Neuronal stem cell (in vitro differentiated cells): Measurements from ENCODE around the gene LIM2.

Experiments used
- DNase-seq: peaks from one replicate; pipeline ENCODE4 v3.0.0-alpha.2; 2013; ENCODE audit warnings: low spot score
- H2AFZ ChIP-seq: one replicate; pipeline ENCODE4 v1.6.1; 2013; ENCODE audit warnings: mild to moderate bottlenecking, low read length, inconsistent platforms
- H2AK5ac ChIP-seq: 2 replicates; pipeline ENCODE4 v1.6.1; 2013; ENCODE audit warnings: low read depth, mild to moderate bottlenecking, inconsistent platforms, low read length, moderate library complexity, mixed read lengths
- H2BK120ac ChIP-seq: 2 replicates; pipeline ENCODE4 v1.6.1; 2013; ENCODE audit warnings: low read depth, mild to moderate bottlenecking, inconsistent platforms, low read length, moderate library complexity, mixed read lengths
- H2BK12ac ChIP-seq: one replicate; pipeline ENCODE4 v1.6.1; 2013; ENCODE audit warnings: low read length, inconsistent platforms
- H2BK15ac ChIP-seq: 2 replicates; pipeline ENCODE4 v1.6.1; 2013; ENCODE audit warnings: mild to moderate bottlenecking, low read length, inconsistent platforms, mixed read lengths
- H2BK5ac ChIP-seq: one replicate; pipeline ENCODE4 v1.6.1; 2013; ENCODE audit warnings: inconsistent platforms, mild to moderate bottlenecking, low read length, moderate library complexity
- H3K14ac ChIP-seq: one replicate; pipeline ENCODE4 v1.6.1; 2013; ENCODE audit warnings: low read length, inconsistent platforms
- H3K18ac ChIP-seq: 2 replicates; pipeline ENCODE4 v1.6.1; 2013; ENCODE audit warnings: low read length, inconsistent platforms
- H3K23ac ChIP-seq: 2 replicates; pipeline ENCODE4 v1.6.1; 2013; ENCODE audit warnings: low read depth, mild to moderate bottlenecking, mixed read lengths, low read length, inconsistent platforms; ENCODE audit not compliant: poor library complexity
- H3K27ac ChIP-seq: replicated peaks from 3 replicates; pipeline ENCODE4 v1.5.1; 2013; ENCODE audit warnings: low read length, inconsistent platforms
- H3K27me3 ChIP-seq, 3 experiments: 2 replicates each; pipeline ENCODE4 v1.6.1; 2013; ENCODE audit warnings: low read length in 3 of 3, mild to moderate bottlenecking in 2 of 3, inconsistent platforms in 1 of 3, low read depth in 1 of 3, mixed read lengths in 1 of 3, moderate library complexity in 1 of 3; ENCODE audit not compliant: control insufficient read depth in 3 of 3, insufficient read depth in 3 of 3
- H3K36me3 ChIP-seq, 2 donors: replicated peaks in 1 of 2; 2 replicates each; pipeline ENCODE4 v1.6.1; 2013; ENCODE audit warnings: low read length in 2 of 2; ENCODE audit not compliant: control insufficient read depth in 2 of 2, insufficient read depth in 2 of 2
- H3K4ac ChIP-seq: 2 replicates; pipeline ENCODE4 v1.6.1; 2013; ENCODE audit warnings: inconsistent platforms, mild to moderate bottlenecking, low read length, moderate library complexity
- H3K4me1 ChIP-seq, 2 donors: 1 replicate in 1 of 2; 2 replicates in 1 of 2; pipeline ENCODE4 v1.6.1; 2013; ENCODE audit warnings: low read length in 2 of 2, low read depth in 1 of 2; ENCODE audit not compliant: control insufficient read depth in 2 of 2, insufficient read depth in 1 of 2
- H3K4me2 ChIP-seq: one replicate; pipeline ENCODE4 v1.6.1; 2013; ENCODE audit warnings: mild to moderate bottlenecking, low read length, inconsistent platforms; ENCODE audit not compliant: insufficient read depth, poor library complexity, severe bottlenecking
- H3K4me3 ChIP-seq, 2 donors: 2 replicates each; pipeline ENCODE4 v1.5.1; 2013; ENCODE audit warnings: low read length in 2 of 2, mild to moderate bottlenecking in 2 of 2, inconsistent platforms in 1 of 2, moderate library complexity in 1 of 2
- H3K79me1 ChIP-seq: one replicate; pipeline ENCODE4 v1.6.1; 2013; ENCODE audit warnings: low read depth, mild to moderate bottlenecking, inconsistent platforms, low read length, moderate library complexity
- H3K9ac ChIP-seq: one replicate; pipeline ENCODE4 v1.6.1; 2013; ENCODE audit warnings: mild to moderate bottlenecking, low read depth, low read length, inconsistent platforms; ENCODE audit not compliant: poor library complexity
- H3K9me3 ChIP-seq, 2 donors: replicated peaks in 1 of 2; 2 replicates each; pipeline versions ENCODE3 to v1.6.1; 2013; ENCODE audit warnings: low read length in 2 of 2, mild to moderate bottlenecking in 2 of 2, inconsistent platforms in 1 of 2, low read depth in 1 of 2, mixed read lengths in 1 of 2, moderate library complexity in 1 of 2; ENCODE audit not compliant: control insufficient read depth in 2 of 2, insufficient read depth in 1 of 2
- H4K8ac ChIP-seq: one replicate; pipeline ENCODE4 v1.6.1; 2013; ENCODE audit warnings: low read depth, mild to moderate bottlenecking, inconsistent platforms, low read length, moderate library complexity
- H4K91ac ChIP-seq: one replicate; pipeline ENCODE4 v1.6.1; 2013; ENCODE audit warnings: low read length, low read depth, mild to moderate bottlenecking, inconsistent platforms; ENCODE audit not compliant: poor library complexity
- WGBS, 2 donors: extraction: QIAGEN DNeasy Blood & Tissue Kit; methylation state at CpG; one replicate each; pipeline ENCODE4 v1.1.7; 2013; ENCODE audit warnings: missing lambda C conversion rate in 2 of 2, mixed read lengths in 1 of 2; ENCODE audit not compliant: insufficient read length in 2 of 2, insufficient replicate concordance in 1 of 2; ENCODE audit errors: extremely low coverage in 2 of 2; 5-methylcytosine and 5-hydroxymethylcytosine counted together

Gene LIM2

GRCh38 chr19:51380379-51380778 lies 7.4 kb downstream of the LIM2 start:
- no peak overlapping the region for H4K8ac ChIP-seq
- no peak overlapping the region for H3K23ac ChIP-seq
- H2AFZ ChIP-seq = no peak overlapping the region
- H3K18ac ChIP-seq = peak overlapping the region; percentile 76
- no peak overlapping the region for H4K91ac ChIP-seq
- no peak overlapping the region for H3K4ac ChIP-seq
- no peaks in the 10 kb centered on the region for H3K36me3 ChIP-seq
- no peak overlapping the region for H2BK12ac ChIP-seq
- WGBS, 2 donors = no CpG with 5 or more reads among the region's 9 CpGs
- no peak overlapping the region for H2BK120ac ChIP-seq
- no peaks in the 10 kb centered on the region for H3K4me1 ChIP-seq
- H3K4me3 ChIP-seq = peak overlapping the region in 1 of 2 donors; percentile 46
- DNase-seq = no peak
- H3K79me1 ChIP-seq = no peaks in the 10 kb centered on the region
- H3K27ac ChIP-seq = no peak overlapping the region
- peak overlapping the region; percentile 55 for H2BK15ac ChIP-seq
- H2BK5ac ChIP-seq = no peak overlapping the region
- H2AK5ac ChIP-seq = no peak overlapping the region
- H3K9ac ChIP-seq = no peak overlapping the region
- H3K27me3 ChIP-seq = no peaks in the 10 kb centered on the region
- no peak overlapping the region for H3K4me2 ChIP-seq
- no peak overlapping the region for H3K14ac ChIP-seq
- peaks cover 2 to 3% of the 10 kb centered on the region in 2 donors for H3K9me3 ChIP-seq

- no peak overlapping the region for H4K8ac ChIP-seq
- H3K36me3 ChIP-seq = no peaks in the 10 kb centered on the region
- no peak overlapping the region for H2AK5ac ChIP-seq
- H2AFZ ChIP-seq = no peak overlapping the region
- H3K4me3 ChIP-seq = no peak overlapping the region
- no peak overlapping the region for H3K9ac ChIP-seq
- no peak overlapping the region for H3K4ac ChIP-seq
- peaks cover 0 to 11% (median 0%) of the 10 kb centered on the region in 3 experiments for H3K27me3 ChIP-seq
- no CpG with 5 or more reads among the region's 2 CpGs for WGBS, 2 donors
- H3K18ac ChIP-seq = no peak overlapping the region
- no peak overlapping the region for H3K4me2 ChIP-seq
- no peak overlapping the region for H3K27ac ChIP-seq
- no peak overlapping the region for H2BK12ac ChIP-seq
- no peak overlapping the region for H4K91ac ChIP-seq
- H3K23ac ChIP-seq = no peak overlapping the region
- H3K14ac ChIP-seq = no peak overlapping the region
- H2BK15ac ChIP-seq = no peak overlapping the region
- no peaks in the 10 kb centered on the region for H3K4me1 ChIP-seq
- DNase-seq = no peak
- H3K79me1 ChIP-seq = no peaks in the 10 kb centered on the region
- H2BK5ac ChIP-seq = no peak overlapping the region
- no peak overlapping the region for H2BK120ac ChIP-seq
- H3K9me3 ChIP-seq = peaks cover 2 to 3% of the 10 kb centered on the region in 2 donors
These were observed 10.4 kb downstream of the LIM2 start for GRCh38 chr19:51377422-51377821.

- H2BK12ac ChIP-seq = no peak overlapping the region
- no peak overlapping the region for H3K4ac ChIP-seq
- H3K36me3 ChIP-seq = no peaks in the 10 kb centered on the region
- no peak for DNase-seq
- no peak overlapping the region for H4K8ac ChIP-seq
- no peaks in the 10 kb centered on the region for H3K4me1 ChIP-seq
- no peak overlapping the region for H2BK120ac ChIP-seq
- H4K91ac ChIP-seq = no peak overlapping the region
- H3K23ac ChIP-seq = peak overlapping the region; percentile 4
- no peak overlapping the region for H2BK15ac ChIP-seq
- H3K79me1 ChIP-seq = no peaks in the 10 kb centered on the region
- no CpG with 5 or more reads among the region's 11 CpGs for WGBS, 2 donors
- no peak overlapping the region for H2AK5ac ChIP-seq
- H3K27me3 ChIP-seq = peaks cover 0 to 18% (median 0%) of the 10 kb centered on the region in 3 experiments
- no peaks in the 10 kb centered on the region for H3K9me3 ChIP-seq
- no peak overlapping the region for H3K27ac ChIP-seq
- H2BK5ac ChIP-seq = peak overlapping the region; percentile 71
- H3K9ac ChIP-seq = no peak overlapping the region
- H3K18ac ChIP-seq = no peak overlapping the region
- H3K4me3 ChIP-seq = no peak overlapping the region
- no peak overlapping the region for H2AFZ ChIP-seq
- no peak overlapping the region for H3K4me2 ChIP-seq
- no peak overlapping the region for H3K14ac ChIP-seq
These were observed 12.1 kb downstream of the LIM2 start for GRCh38 chr19:51375504-51376221.

- H3K4me1 ChIP-seq = peaks cover 6 to 8% of the 10 kb centered on the region in 2 donors
- peaks cover 0 to 23% (median 0%) of the 10 kb centered on the region in 3 experiments for H3K27me3 ChIP-seq
- peak within 1 kb of the TSS; percentile 84 for H3K9ac ChIP-seq
- H4K91ac ChIP-seq = peak within 1 kb of the TSS; percentile 57
- no peak within 1 kb of the TSS for H3K4me2 ChIP-seq
- H3K23ac ChIP-seq = no peak within 1 kb of the TSS
- peak within 1 kb of the TSS; percentile 57 for H2BK5ac ChIP-seq
- H3K27ac ChIP-seq = no peak within 1 kb of the TSS
- H2AK5ac ChIP-seq = peak within 1 kb of the TSS; percentile 92
- no peak within 1 kb of the TSS for H2BK120ac ChIP-seq
- H3K36me3 ChIP-seq = no peaks in the 10 kb centered on the region
- no peak within 1 kb of the TSS for H4K8ac ChIP-seq
- DNase-seq = no peak
- peaks cover under 1% of the 10 kb centered on the region for H3K79me1 ChIP-seq
- H3K18ac ChIP-seq = peak within 1 kb of the TSS; percentile 3
- WGBS, 2 donors = no CpG with 5 or more reads among the region's 9 CpGs
- H2BK15ac ChIP-seq = peak within 1 kb of the TSS; percentile 85
- peak within 1 kb of the TSS; percentile 73 for H2BK12ac ChIP-seq
- H2AFZ ChIP-seq = no peak within 1 kb of the TSS
- H3K9me3 ChIP-seq = no peaks in the 10 kb centered on the region
- H3K4me3 ChIP-seq = no peak within 1 kb of the TSS
- H3K4ac ChIP-seq = no peak within 1 kb of the TSS
- H3K14ac ChIP-seq = no peak within 1 kb of the TSS
These were observed 14.9 kb downstream of the LIM2 start, which contains the start of gene NKG7 for GRCh38 chr19:51372649-51373504. Gene NKG7 (minus strand): TSS chr19:51372654. CDS start chr19:51372535, 119 bp downstream.
